ENCODE results near the gene CELF2.

- no peak for TF ChIP-seq CTCF (conservative IDR thresholded peaks at IDR 0.05; ENCODE audit: low read depth, low read length)
- TF ChIP-seq EZH2 (IDR thresholded peaks at IDR 0.05; ENCODE audit: borderline replicate concordance, low read depth, low read length, poor library complexity, severe bottlenecking), result no peak
Measured at GRCh38 chr10:11006428-11006825, 11.2 kb upstream of the CELF2 start.
